Adrenal gland (tissue), 12 donors: ENCODE data around the gene RADIL. TPM values are rescaled to one million over a fixed set of nuclear protein-coding genes. Genes with fewer than 3 reads are reported as not detected.

Source experiments
- DNase-seq, 7 donors: peaks; one replicate each; pipeline ENCODE4 v3.0.0-alpha.2; 2019 to 2020
- H3K27ac ChIP-seq, 5 donors: fragments of 200-600 bp; sonication (generic) in 4 of 5; 1 replicate in 3 of 5; 2 replicates in 2 of 5; pipeline versions ENCODE4 v1.5.1 to v1.8.0; 2016 to 2020; ENCODE audit warnings: mild to moderate bottlenecking in 1 of 5
- H3K27me3 ChIP-seq: fragments of 200-600 bp; 2 replicates; pipeline ENCODE4 v1.8.0; 2021
- H3K36me3 ChIP-seq, 2 donors: fragments of 200-600 bp; replicated peaks in 1 of 2; 1 replicate in 1 of 2; 2 replicates in 1 of 2; pipeline versions ENCODE4 v1.5.1 to v1.8.0; 2018 to 2022
- H3K4me1 ChIP-seq, 2 donors: fragments of 200-600 bp; replicated peaks in 1 of 2; 1 replicate in 1 of 2; 2 replicates in 1 of 2; pipeline versions ENCODE4 v1.5.1 to v1.8.0; 2018 to 2021
- H3K4me3 ChIP-seq, 4 donors: fragments of 200-600 bp; sonication (generic) in 3 of 4; one replicate each; pipeline ENCODE4 v1.5.1; 2016 to 2018
- H3K9me3 ChIP-seq, 3 donors: fragments of 200-600 bp; sonication (generic) in 1 of 3; replicated peaks in 1 of 3; 1 replicate in 2 of 3; 2 replicates in 1 of 3; pipeline versions ENCODE4 v1.5.1 to v1.8.0; 2016 to 2021
- POLR2A ChIP-seq, 2 donors: fragments of 450-650 bp; IDR thresholded peaks; one replicate each; pipeline ENCODE4 v1.6.1; 2017; ENCODE audit warnings: antibody characterized with exemption in 2 of 2, mild to moderate bottlenecking in 2 of 2, moderate library complexity in 1 of 2
- WGBS, 4 donors: extraction: QIAGEN DNeasy Blood & Tissue Kit in 2 of 4; methylation state at CpG; one replicate each; pipeline versions ENCODE4 v1.1.5 to v1.1.7; 2013 to 2017; 5-methylcytosine and 5-hydroxymethylcytosine counted together
- intact Hi-C, 2 donors: fragments of 100-400 bp; cut with DNase I; formaldehyde crosslinking; loops; one replicate each; pipeline versions ENCODE4 v1.14.1 to v1.15.0; 2022 to 2023
- polyA plus RNA-seq, 3 donors: library from polyadenylated mRNA; stranded (reverse); fragments of 200-250 nt in 2 of 3; fragments of 350-450 nt in 1 of 3; fragmentation: Illumina TruSeq in 1 of 3; extraction: RNeasy Lipid Tissue Mini Kit (QIAGEN cat#74804) in 1 of 3; gene quantifications; one replicate each; pipeline ENCODE4 v1.2.3, GENCODE V29; 2013 to 2014
- total RNA-seq, 9 donors: library from RNA; depleted of rRNA in 4 of 9; stranded (reverse); fragments of >200 nt in 4 of 9; fragments of 120-200 nt in 1 of 9; fragmentation: NEBNext Ultra II Directional in 1 of 9; extraction: Animal tissue kit (Norgen Biotek cat#: 25700) in 1 of 9; gene quantifications; one replicate each; pipeline versions ENCODE4 v1.1.0 to v1.2.4, GENCODE V29; 2013 to 2023
- TF ChIP-seq, protein P1 (sequence below), 6 experiments: fragments of 450-650 bp in 4 of 6; fragments of 200-600 bp in 2 of 6; sonication (generic) in 1 of 6; IDR thresholded peaks; 1 replicate in 5 of 6; 2 replicates in 1 of 6; pipeline versions ENCODE4 v1.5.1 to v1.8.0; 2016 to 2021; ENCODE audit warnings: antibody characterized with exemption in 6 of 6, mild to moderate bottlenecking in 2 of 6, moderate library complexity in 1 of 6
- donor health status: healthy with polysubstance abuse.
- donor health status: Bipolar disorder and iron deficiency.
- donor health status: DM: yes; HTN: yes; CAD: no.
- donor health status: DM: no; HTN: no; CAD: no.
- donor health status: DM: no; HTN: no; CAD: no.
- donor health status: DM: yes; HTN: yes; CAD: no.

RADIL gene
- total and polyA plus RNA-seq, 12 donors: 0.16 to 7.8 (median 1.4) TPM

DNA sequence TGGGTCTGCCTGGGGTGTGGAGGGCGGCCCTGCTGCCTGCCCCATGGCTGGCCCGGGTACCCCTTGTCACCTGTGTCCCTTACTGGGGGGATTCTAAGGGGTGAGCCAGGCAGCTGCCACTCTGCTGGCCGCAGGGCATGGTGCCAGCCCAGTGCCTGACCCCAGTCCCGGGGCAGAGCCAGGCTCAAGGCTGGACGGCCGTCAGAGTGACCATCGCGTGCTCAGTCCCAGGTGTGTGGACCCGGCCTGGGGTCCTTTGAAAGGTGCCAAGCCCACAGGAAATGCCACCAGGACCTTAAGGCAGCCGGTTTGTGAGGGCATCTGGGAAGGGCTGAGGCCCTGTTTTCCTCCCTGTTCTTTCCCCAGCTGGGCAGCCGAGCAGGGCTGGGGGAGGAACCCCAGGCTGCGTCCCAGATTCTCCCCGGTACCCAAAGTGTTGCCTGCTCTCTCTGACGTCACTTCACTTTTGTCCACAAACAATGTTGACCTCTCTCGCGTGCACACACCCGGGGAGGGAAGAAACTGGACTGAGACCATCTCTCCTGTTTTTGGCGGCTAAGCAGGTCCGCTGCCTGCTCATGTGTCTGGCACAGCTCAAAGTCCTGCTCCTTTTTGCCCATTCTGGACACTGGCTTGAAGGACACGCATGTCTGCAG is 59.3 kb downstream of the RADIL start:
- Histone ChIP-seq H3K36me3 (no peaks in the 10 kb centered on the region), H3K9me3 (no peaks in the 10 kb centered on the region), H3K27ac (no peak overlapping the region), H3K27me3 (no peaks in the 10 kb centered on the region), H3K4me1 (no peaks in the 10 kb centered on the region), H3K4me3 (no peak overlapping the region)
- no peak for DNase-seq
- TF ChIP-seq, protein P1, sequence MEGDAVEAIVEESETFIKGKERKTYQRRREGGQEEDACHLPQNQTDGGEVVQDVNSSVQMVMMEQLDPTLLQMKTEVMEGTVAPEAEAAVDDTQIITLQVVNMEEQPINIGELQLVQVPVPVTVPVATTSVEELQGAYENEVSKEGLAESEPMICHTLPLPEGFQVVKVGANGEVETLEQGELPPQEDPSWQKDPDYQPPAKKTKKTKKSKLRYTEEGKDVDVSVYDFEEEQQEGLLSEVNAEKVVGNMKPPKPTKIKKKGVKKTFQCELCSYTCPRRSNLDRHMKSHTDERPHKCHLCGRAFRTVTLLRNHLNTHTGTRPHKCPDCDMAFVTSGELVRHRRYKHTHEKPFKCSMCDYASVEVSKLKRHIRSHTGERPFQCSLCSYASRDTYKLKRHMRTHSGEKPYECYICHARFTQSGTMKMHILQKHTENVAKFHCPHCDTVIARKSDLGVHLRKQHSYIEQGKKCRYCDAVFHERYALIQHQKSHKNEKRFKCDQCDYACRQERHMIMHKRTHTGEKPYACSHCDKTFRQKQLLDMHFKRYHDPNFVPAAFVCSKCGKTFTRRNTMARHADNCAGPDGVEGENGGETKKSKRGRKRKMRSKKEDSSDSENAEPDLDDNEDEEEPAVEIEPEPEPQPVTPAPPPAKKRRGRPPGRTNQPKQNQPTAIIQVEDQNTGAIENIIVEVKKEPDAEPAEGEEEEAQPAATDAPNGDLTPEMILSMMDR (IDR thresholded peaks at IDR 0.05): no peak
- no peak for TF ChIP-seq POLR2A (IDR thresholded peaks at IDR 0.05)
- intact Hi-C loops: loop anchor here in 1 of 2 donors (5.0 kb wide), 1 partner anchor 253 kb away; no protein-coding TSS in a partner anchor
- WGBS, 4 donors: 75 to 82% (median 80%) methylated on average over 9 to 20 of the region's 20 CpGs

DNA sequence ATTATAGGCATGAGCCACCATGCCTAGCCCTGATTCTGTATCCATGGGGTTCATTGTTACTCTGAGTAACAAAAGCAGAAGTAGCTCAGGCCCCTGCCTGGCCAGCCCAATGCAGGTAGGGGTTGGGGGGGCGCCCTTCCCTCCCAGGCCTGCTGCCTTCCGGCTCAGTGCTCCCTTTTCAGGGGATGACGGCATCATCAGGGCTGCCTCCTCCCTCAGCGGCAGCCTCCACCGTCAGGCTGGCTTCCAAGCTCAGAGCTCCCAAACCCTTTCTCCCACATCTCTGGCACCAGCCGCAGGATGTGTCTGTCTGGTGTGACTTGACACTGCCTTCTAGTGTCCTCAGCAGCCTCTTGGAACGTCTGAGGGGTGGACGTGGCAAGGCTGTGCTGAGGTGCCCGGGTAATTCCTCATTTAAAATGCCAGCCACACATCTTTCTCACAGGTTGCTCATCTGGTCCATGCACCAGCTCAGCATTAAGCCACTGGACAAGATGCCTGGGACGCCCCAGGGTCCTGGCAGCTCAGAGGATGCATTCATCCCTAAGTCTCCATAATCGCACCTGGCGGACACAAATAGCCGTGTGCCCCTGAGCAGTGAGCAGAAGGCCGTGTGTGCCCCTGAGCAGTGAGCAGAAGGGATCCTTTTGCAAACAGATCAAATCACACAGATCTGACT is 59.9 kb downstream of the RADIL start:
- intact Hi-C loops: loop anchor here in 1 of 2 donors (5.0 kb wide), 1 partner anchor 254 kb away; no protein-coding TSS in a partner anchor

DNA sequence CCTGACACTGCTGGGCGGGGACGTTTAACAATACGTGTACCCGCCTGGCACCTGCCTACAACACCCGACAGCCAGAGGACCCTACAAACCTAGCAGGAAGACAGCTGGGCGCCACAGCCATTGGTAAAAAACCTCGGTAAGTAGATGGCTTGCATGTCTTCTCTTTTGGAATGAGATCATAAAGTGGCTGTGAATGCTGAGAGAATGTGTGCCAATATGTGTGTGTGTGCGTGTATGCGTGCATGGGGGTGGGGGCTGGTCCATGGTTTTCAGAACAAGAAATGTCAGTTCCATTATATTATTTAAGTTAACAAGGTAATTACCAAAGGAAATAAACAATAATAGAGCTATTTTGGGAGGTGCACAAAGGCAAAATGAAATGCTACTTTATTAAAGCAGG is 60.8 kb downstream of the RADIL start:
- H3K27ac ChIP-seq: no peak overlapping the region
- H3K4me1 ChIP-seq: no peaks in the 10 kb centered on the region
- intact Hi-C loops: loop anchor here in 1 of 2 donors (5.0 kb wide), 1 partner anchor 255 kb away; no protein-coding TSS in a partner anchor
- H3K27me3 ChIP-seq: no peaks in the 10 kb centered on the region
- no peaks in the 10 kb centered on the region for H3K9me3 ChIP-seq
- 86 to 96% (median 90%) methylated on average over 5 to 9 of the region's 9 CpGs for WGBS, 4 donors
- no peak overlapping the region for H3K4me3 ChIP-seq
- TF ChIP-seq, protein P1 (IDR thresholded peaks at IDR 0.05): no peak
- no peak for TF ChIP-seq POLR2A (IDR thresholded peaks at IDR 0.05)
- no peaks in the 10 kb centered on the region for H3K36me3 ChIP-seq
- no peak for DNase-seq

More for the DNA sequence above, 59.9 kb downstream of the RADIL start:
- no peak overlapping the region for H3K4me3 ChIP-seq
- no peaks in the 10 kb centered on the region for H3K36me3 ChIP-seq
- no peaks in the 10 kb centered on the region for H3K4me1 ChIP-seq
- no peak for DNase-seq
- no peak overlapping the region for H3K27ac ChIP-seq
- TF ChIP-seq, protein P1 (IDR thresholded peaks at IDR 0.05): no peak
- no peak for TF ChIP-seq POLR2A (IDR thresholded peaks at IDR 0.05)
- 60 to 69% (median 68%) methylated on average over 8 to 14 of the region's 14 CpGs for WGBS, 4 donors
- H3K9me3 ChIP-seq: no peaks in the 10 kb centered on the region
- H3K27me3 ChIP-seq: no peaks in the 10 kb centered on the region

DNA sequence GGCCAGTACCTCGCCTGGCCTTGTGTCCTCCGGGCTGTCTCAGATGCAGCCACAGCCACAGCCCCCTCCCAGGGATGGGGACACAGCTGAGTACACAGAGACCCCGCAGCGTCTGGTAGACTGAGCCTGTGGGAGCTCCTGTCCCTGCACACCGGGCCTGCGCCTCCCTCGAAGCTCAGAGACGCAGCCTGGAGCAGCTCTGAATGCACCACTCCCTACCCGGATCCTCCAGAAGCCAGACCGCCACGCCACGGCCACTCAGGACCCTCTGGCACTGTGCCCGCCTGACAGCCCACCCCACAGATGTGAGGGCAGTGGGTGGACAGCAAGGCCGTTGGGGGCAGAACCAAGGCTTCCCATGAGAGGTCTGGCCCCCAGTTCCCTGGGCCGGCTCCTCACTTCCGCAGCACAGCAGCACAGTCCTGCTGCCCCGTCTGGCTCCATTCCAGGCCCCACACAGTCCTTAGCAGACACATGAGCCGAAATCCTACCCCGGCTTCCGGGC is 62.5 kb downstream of the RADIL start:
- no peak overlapping the region for H3K4me3 ChIP-seq
- no peaks in the 10 kb centered on the region for H3K4me1 ChIP-seq
- WGBS, 4 donors: 81 to 95% (median 85%) methylated on average over 8 to 20 of the region's 20 CpGs
- H3K27me3 ChIP-seq: no peaks in the 10 kb centered on the region
- H3K27ac ChIP-seq: no peak overlapping the region
- no peaks in the 10 kb centered on the region for H3K36me3 ChIP-seq
- intact Hi-C loops: loop anchor here in 1 of 2 donors (5.0 kb wide), 1 partner anchor 256 kb away; no protein-coding TSS in a partner anchor
- no peaks in the 10 kb centered on the region for H3K9me3 ChIP-seq
- TF ChIP-seq, protein P1 (IDR thresholded peaks at IDR 0.05): no peak
- TF ChIP-seq POLR2A (IDR thresholded peaks at IDR 0.05): no peak
- no peak for DNase-seq
